ENCODE results near the gene PDXK.

The PDXK gene

DNA sequence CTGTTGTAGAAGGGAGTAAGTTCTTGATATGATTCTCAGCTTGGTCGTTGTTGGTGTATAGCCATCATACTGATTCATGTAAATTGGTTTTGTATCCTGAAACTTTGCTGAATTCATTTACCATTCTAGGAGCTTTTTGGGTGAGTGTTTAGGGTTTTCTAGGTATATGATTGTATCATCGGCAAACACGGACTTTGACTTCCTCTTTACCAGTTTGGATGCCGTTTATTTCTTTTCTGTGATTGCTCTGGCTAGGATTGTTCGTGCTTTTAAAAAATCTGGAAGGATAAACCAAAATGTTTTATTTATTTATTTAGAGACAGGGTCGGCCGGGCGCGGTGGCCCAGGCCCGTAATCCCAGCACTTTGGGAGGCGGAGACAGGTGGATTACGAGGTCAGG lies 39.0 kb upstream of the PDXK start:
- TF ChIP-seq, protein P1, sequence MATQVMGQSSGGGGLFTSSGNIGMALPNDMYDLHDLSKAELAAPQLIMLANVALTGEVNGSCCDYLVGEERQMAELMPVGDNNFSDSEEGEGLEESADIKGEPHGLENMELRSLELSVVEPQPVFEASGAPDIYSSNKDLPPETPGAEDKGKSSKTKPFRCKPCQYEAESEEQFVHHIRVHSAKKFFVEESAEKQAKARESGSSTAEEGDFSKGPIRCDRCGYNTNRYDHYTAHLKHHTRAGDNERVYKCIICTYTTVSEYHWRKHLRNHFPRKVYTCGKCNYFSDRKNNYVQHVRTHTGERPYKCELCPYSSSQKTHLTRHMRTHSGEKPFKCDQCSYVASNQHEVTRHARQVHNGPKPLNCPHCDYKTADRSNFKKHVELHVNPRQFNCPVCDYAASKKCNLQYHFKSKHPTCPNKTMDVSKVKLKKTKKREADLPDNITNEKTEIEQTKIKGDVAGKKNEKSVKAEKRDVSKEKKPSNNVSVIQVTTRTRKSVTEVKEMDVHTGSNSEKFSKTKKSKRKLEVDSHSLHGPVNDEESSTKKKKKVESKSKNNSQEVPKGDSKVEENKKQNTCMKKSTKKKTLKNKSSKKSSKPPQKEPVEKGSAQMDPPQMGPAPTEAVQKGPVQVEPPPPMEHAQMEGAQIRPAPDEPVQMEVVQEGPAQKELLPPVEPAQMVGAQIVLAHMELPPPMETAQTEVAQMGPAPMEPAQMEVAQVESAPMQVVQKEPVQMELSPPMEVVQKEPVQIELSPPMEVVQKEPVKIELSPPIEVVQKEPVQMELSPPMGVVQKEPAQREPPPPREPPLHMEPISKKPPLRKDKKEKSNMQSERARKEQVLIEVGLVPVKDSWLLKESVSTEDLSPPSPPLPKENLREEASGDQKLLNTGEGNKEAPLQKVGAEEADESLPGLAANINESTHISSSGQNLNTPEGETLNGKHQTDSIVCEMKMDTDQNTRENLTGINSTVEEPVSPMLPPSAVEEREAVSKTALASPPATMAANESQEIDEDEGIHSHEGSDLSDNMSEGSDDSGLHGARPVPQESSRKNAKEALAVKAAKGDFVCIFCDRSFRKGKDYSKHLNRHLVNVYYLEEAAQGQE (IDR thresholded peaks at IDR 0.05; ENCODE audit: insufficient read depth in 1 of 2, low read depth in 2 of 2, low read length in 2 of 2), result no peak
- no peak for TF ChIP-seq TAF1 (IDR thresholded peaks at IDR 0.05; ENCODE audit: borderline replicate concordance, insufficient read depth, low read length)
- TF ChIP-seq SIN3A (IDR thresholded peaks at IDR 0.05; ENCODE audit: borderline replicate concordance, insufficient read depth, low read length), result no peak
- TF ChIP-seq POLR2AphosphoS5 (IDR thresholded peaks at IDR 0.05; ENCODE audit: low read depth, low read length), result no peak
- no peak for TF ChIP-seq FOXP2 (optimal IDR thresholded peaks at IDR 0.05; ENCODE audit: borderline replicate concordance, extremely low read depth, extremely low read length, insufficient read depth)

DNA sequence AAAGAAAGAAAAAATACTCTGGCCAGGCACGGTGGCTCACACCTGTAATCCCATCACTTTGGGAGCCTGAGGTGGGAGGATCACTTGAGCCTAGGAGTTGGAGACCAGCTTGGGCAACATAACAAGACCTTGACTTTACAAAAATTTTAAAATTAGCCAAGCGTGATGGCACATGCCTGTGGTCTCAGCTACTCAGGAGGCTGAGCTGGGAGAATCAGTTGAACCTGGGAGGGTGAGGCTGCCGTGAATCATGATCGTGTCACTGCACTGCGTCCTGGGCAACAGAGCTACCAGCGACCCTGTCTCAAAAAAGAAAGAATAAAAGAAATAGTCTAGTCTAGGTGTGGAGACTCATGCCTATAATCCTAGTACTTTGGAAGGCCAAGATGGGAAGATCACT lies 37.3 kb upstream of the PDXK start:
- TF ChIP-seq TAF1 (IDR thresholded peaks at IDR 0.05; ENCODE audit: borderline replicate concordance, insufficient read depth, low read length) (no peak), POLR2AphosphoS5 (IDR thresholded peaks at IDR 0.05; ENCODE audit: low read depth, low read length) (no peak), FOXP2 (optimal IDR thresholded peaks at IDR 0.05; ENCODE audit: borderline replicate concordance, extremely low read depth, extremely low read length, insufficient read depth) (no peak), SIN3A (IDR thresholded peaks at IDR 0.05; ENCODE audit: borderline replicate concordance, insufficient read depth, low read length) (no peak)
- TF ChIP-seq, protein P1 (IDR thresholded peaks at IDR 0.05; ENCODE audit: insufficient read depth in 1 of 2, low read depth in 2 of 2, low read length in 2 of 2), result no peak

DNA sequence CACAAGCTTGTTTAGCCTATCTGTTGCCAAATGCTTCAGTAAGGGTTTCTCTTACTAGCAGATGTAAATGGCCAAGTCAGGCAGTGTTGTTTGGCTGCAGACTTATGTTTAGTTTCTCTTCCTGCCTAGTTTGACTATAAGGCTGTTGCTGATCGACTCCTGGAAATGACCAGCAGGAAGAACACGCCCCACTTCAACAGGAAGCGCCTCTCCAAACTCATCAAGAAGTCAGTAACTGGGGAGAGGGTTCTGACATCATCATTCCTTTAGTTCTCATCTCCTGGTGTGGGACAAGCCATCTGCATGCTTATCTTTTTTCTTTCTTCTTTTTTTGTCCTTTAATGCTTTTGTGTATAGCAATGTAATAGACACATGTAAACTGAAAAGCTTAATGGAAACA lies 34.5 kb upstream of the PDXK start:
- TF ChIP-seq SIN3A (IDR thresholded peaks at IDR 0.05; ENCODE audit: borderline replicate concordance, insufficient read depth, low read length) (no peak), TAF1 (IDR thresholded peaks at IDR 0.05; ENCODE audit: borderline replicate concordance, insufficient read depth, low read length) (no peak), POLR2AphosphoS5 (IDR thresholded peaks at IDR 0.05; ENCODE audit: low read depth, low read length) (no peak), FOXP2 (optimal IDR thresholded peaks at IDR 0.05; ENCODE audit: borderline replicate concordance, extremely low read depth, extremely low read length, insufficient read depth) (no peak)
- TF ChIP-seq, protein P1 (IDR thresholded peaks at IDR 0.05; ENCODE audit: insufficient read depth in 1 of 2, low read depth in 2 of 2, low read length in 2 of 2), result no peak

DNA sequence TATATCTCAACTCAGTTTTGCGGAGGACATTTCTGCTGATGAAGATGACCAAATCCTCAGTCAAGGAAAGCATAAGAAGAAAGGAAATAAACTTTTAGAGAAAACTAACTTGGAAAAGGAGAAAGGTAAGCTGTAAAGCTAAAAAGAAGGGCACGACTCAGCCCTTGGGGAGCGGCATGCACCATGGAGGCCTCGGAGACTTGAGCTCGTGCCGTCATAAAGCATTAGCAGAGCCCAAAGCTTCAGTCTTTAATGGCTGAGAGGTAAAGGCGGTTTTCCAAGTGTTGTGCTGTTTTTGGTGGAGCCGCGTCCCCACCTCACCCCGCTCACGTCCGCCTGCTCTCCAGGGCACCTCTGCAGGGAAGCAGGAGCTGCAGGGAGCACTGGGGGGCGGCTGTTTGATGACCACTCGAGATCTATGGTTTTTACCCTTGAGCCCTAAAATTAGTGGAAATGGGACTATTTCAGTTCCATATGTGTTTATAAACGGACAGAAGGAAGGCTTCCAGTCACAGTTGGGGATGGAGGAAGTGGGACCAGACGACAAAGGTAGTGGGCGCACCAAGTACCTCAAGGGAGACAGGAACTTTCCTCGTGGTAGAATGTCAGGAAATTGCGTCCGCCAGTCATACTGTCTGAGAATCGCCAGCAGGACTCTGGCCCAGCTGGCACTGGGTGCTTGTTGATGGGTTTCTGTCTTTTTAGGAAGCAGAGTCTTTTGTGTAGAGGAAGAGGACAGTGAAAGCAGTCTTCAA lies 31.9 kb upstream of the PDXK start:
- TF ChIP-seq TAF1 (IDR thresholded peaks at IDR 0.05; ENCODE audit: borderline replicate concordance, insufficient read depth, low read length), result no peak
- no peak for TF ChIP-seq POLR2AphosphoS5 (IDR thresholded peaks at IDR 0.05; ENCODE audit: low read depth, low read length)

DNA sequence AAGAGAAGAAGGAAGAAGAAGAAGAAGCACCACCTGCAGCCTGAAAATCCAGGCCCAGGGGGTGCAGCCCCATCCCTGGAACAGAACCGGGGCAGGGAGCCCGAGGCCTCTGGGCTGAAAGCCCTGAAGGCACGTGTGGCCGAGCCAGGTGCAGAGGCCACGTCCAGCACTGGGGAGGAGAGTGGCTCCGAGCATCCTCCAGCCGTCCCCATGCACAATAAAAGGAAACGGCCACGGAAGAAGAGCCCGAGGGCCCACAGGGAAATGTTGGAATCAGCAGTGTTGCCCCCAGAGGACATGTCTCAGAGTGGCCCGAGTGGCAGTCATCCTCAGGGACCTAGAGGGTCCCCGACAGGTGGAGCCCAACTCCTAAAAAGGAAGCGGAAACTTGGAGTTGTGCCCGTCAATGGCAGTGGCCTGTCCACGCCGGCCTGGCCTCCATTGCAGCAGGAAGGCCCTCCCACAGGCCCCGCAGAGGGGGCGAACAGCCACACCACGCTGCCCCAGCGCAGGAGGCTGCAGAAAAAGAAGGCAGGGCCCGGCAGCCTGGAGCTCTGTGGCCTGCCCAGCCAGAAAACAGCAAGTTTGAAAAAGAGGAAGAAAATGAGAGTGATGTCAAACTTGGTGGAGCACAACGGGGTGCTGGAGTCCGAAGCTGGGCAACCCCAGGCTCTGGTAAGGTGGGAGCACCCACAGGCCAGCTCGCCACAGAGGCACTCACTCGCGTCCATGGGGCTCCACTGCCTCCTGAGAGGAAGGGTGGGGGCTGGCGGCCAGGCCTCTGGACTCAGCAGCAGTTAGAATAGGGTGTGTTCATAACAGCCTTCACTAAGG lies 31.1 kb upstream of the PDXK start:
- TF ChIP-seq TAF1 (IDR thresholded peaks at IDR 0.05; ENCODE audit: borderline replicate concordance, insufficient read depth, low read length), result no peak
- TF ChIP-seq POLR2AphosphoS5 (IDR thresholded peaks at IDR 0.05; ENCODE audit: low read depth, low read length), result no peak
- TF ChIP-seq, protein P1 (IDR thresholded peaks at IDR 0.05; ENCODE audit: insufficient read depth in 1 of 2, low read depth in 2 of 2, low read length in 2 of 2), result no peak
- no peak for TF ChIP-seq SIN3A (IDR thresholded peaks at IDR 0.05; ENCODE audit: borderline replicate concordance, insufficient read depth, low read length)
- TF ChIP-seq FOXP2 (optimal IDR thresholded peaks at IDR 0.05; ENCODE audit: borderline replicate concordance, extremely low read depth, extremely low read length, insufficient read depth), result no peak
